B cell (primary cell): ENCODE data around the gene GUCD1. TPM values are rescaled to one million over a fixed set of nuclear protein-coding genes. Genes with fewer than 3 reads are reported as not detected.
A peak's percentile ranks its signal among the peaks of the same experiment; 100 is the strongest.

Experiments
- ATAC-seq: fragments of 200-7000 bp; cut with Tn5 transposase; one replicate; pipeline ENCODE4 v1.10.0; 2021; ENCODE audit warnings: low read depth, mild to moderate bottlenecking, moderate number of reproducible peaks, moderate library complexity
- CTCF ChIA-PET: fragments of 350-600 bp; sonication (Branson Sonifier 250); formaldehyde crosslinking; loops from one replicate; lab custom pipeline; 2021; ENCODE audit warnings: antibody characterized with exemption, inconsistent platforms; lab: Charles Lee
- POLR2A ChIA-PET: fragments of 350-600 bp; sonication (Branson Sonifier 250); formaldehyde crosslinking; loops from one replicate; lab custom pipeline; 2021; ENCODE audit warnings: antibody characterized with exemption; lab: Charles Lee
- DNase-seq: peaks from one replicate; pipeline ENCODE4 v3.0.0; 2013
- H2AFZ ChIP-seq: 2 replicates; pipeline ENCODE4 v1.6.1; 2012; ENCODE audit warnings: mild to moderate bottlenecking, low read depth, low read length; ENCODE audit not compliant: insufficient read depth, poor library complexity, severe bottlenecking
- H3K27ac ChIP-seq, 2 donors: 1 replicate in 1 of 2; 2 replicates in 1 of 2; pipeline ENCODE4 v1.5.1; 2012 to 2013; ENCODE audit warnings: low read length in 2 of 2, mild to moderate bottlenecking in 2 of 2, moderate library complexity in 1 of 2
- H3K27me3 ChIP-seq, 4 experiments: fragments of 200-600 bp in 1 of 4; sonication (generic) in 1 of 4; replicated peaks in 1 of 4; 1 replicate in 2 of 4; 2 replicates in 2 of 4; pipeline versions ENCODE4 v1.6.1 to v1.7.0; 2013 to 2016; ENCODE audit warnings: low read length in 3 of 4, mild to moderate bottlenecking in 2 of 4, mixed read lengths in 1 of 4, moderate library complexity in 1 of 4; ENCODE audit not compliant: insufficient read depth in 4 of 4, control insufficient read depth in 3 of 4; ENCODE audit errors: control extremely low read depth in 1 of 4
- H3K36me3 ChIP-seq, 2 experiments: replicated peaks in 1 of 2; 1 replicate in 1 of 2; 2 replicates in 1 of 2; pipeline versions ENCODE4 v1.6.1 to v1.7.1; 2013; ENCODE audit warnings: low read length in 1 of 2; ENCODE audit not compliant: insufficient read depth in 2 of 2, control insufficient read depth in 1 of 2; ENCODE audit errors: control extremely low read depth in 1 of 2, extremely low read depth in 1 of 2
- H3K4me1 ChIP-seq, 2 donors: fragments of 200-600 bp in 1 of 2; sonication (generic) in 1 of 2; 1 replicate in 1 of 2; 2 replicates in 1 of 2; pipeline versions ENCODE4 v1.5.1 to v1.6.1; 2013 to 2017; ENCODE audit warnings: low read length in 2 of 2; ENCODE audit not compliant: control insufficient read depth in 2 of 2, insufficient read depth in 2 of 2
- H3K4me2 ChIP-seq: replicated peaks from 2 replicates; pipeline ENCODE3; 2012; ENCODE audit warnings: mild to moderate bottlenecking, low read depth, low read length; ENCODE audit not compliant: poor library complexity, severe bottlenecking
- H3K4me3 ChIP-seq, 5 experiments: fragments of 200-600 bp in 1 of 5; sonication (generic) in 1 of 5; 1 replicate in 3 of 5; 2 replicates in 2 of 5; pipeline versions ENCODE4 v1.5.1 to v1.7.0; 2011 to 2016; ENCODE audit warnings: low read length in 4 of 5, mild to moderate bottlenecking in 4 of 5, low read depth in 2 of 5, control low read depth in 1 of 5, moderate library complexity in 1 of 5; ENCODE audit not compliant: insufficient read depth in 1 of 5; ENCODE audit errors: control extremely low read depth in 1 of 5, extremely low read depth in 1 of 5
- H3K79me2 ChIP-seq: fragments of 200-600 bp; sonication (generic); one replicate; pipeline ENCODE4 v1.6.0; 2016; ENCODE audit warnings: low read length; ENCODE audit not compliant: control insufficient read depth, insufficient read depth
- H3K9ac ChIP-seq: fragments of 200-600 bp; sonication (generic); 2 replicates; pipeline ENCODE4 v1.6.1; 2017; ENCODE audit warnings: mild to moderate bottlenecking, low read length, moderate library complexity
- H3K9me3 ChIP-seq, 3 donors: one replicate each; pipeline versions ENCODE4 v1.6.1 to v1.7.1; 2013; ENCODE audit warnings: low read length in 2 of 3; ENCODE audit not compliant: control insufficient read depth in 2 of 3, insufficient read depth in 1 of 3; ENCODE audit errors: control extremely low read depth in 1 of 3
- H4K20me1 ChIP-seq: 2 replicates; pipeline ENCODE4 v1.6.0; 2012; ENCODE audit warnings: mild to moderate bottlenecking, low read length; ENCODE audit not compliant: insufficient read depth, control insufficient read depth, poor library complexity, severe bottlenecking
- H3K27ac Mint-ChIP-seq: one replicate; pipeline ENCODE4 v1.8.0; 2021; ENCODE audit warnings: mixed read lengths
- H3K27me3 Mint-ChIP-seq: one replicate; pipeline ENCODE4 v1.8.0; 2021; ENCODE audit warnings: mixed read lengths
- H3K4me1 Mint-ChIP-seq: one replicate; pipeline ENCODE4 v1.8.0; 2021; ENCODE audit warnings: mixed read lengths
- H3K4me3 Mint-ChIP-seq: one replicate; pipeline ENCODE4 v1.8.0; 2021; ENCODE audit warnings: mixed read lengths
- H3K9me3 Mint-ChIP-seq: one replicate; pipeline ENCODE4 v1.8.0; 2022; ENCODE audit warnings: mixed read lengths; ENCODE audit not compliant: insufficient read depth
- CTCF ChIP-seq: fragments of 200-600 bp; IDR thresholded peaks from one replicate; pipeline ENCODE4 v1.8.0; 2022; ENCODE audit warnings: antibody characterized with exemption, mild to moderate bottlenecking
- EZH2 ChIP-seq: IDR thresholded peaks from 2 replicates; pipeline ENCODE4 v1.6.1; 2012; ENCODE audit warnings: borderline replicate concordance, low read depth, mild to moderate bottlenecking, moderate library complexity, low read length; ENCODE audit not compliant: insufficient read depth, poor library complexity, severe bottlenecking
- WGBS: methylation state at CpG from one replicate; pipeline ENCODE4 v1.1.5; 2013; ENCODE audit warnings: missing lambda C conversion rate; ENCODE audit not compliant: insufficient coverage; 5-methylcytosine and 5-hydroxymethylcytosine counted together
- intact Hi-C: fragments of 100-400 bp; cut with micrococcal nuclease; formaldehyde crosslinking; loops from one replicate; pipeline ENCODE4 v1.10.0; 2022
- polyA plus RNA-seq: library from polyadenylated mRNA; depleted of rRNA; stranded (reverse); fragments of >200 nt; gene quantifications from 2 replicates; pipeline ENCODE4 v1.2.3, GENCODE V29; 2012
- total RNA-seq, 2 donors: library from RNA; stranded (reverse); fragments of 120-200 nt in 1 of 2; gene quantifications; 1 replicate in 1 of 2; 2 replicates in 1 of 2; pipeline versions ENCODE4 v1.2.3 to v1.2.4, GENCODE V29; 2013 to 2022

Gene GUCD1
- total and polyA plus RNA-seq, 2 donors (not counting 1 experiment from before 2014, with no cell fraction given) = 257 to 378 TPM

GRCh38 chr22:24592851-24593558, 38.1 kb upstream of the GUCD1 start, which contains the start of gene LRRC75B:
LRRC75B (minus strand) TSS chr22:24593073; CDS start chr22:24593039, 34 bp downstream.
- Histone ChIP-seq H3K4me2 (peak within 1 kb of the TSS; percentile 87), H3K9me3 (peaks cover 0 to 5% (median 0%) of the 10 kb centered on the region in 3 donors), H2AFZ (peak within 1 kb of the TSS; percentile 72), H4K20me1 (no peaks in the 10 kb centered on the region), H3K27ac (no peak within 1 kb of the TSS), H3K27me3 (peaks cover 0 to 20% (median 0%) of the 10 kb centered on the region in 4 experiments), H3K9ac (peak within 1 kb of the TSS; percentile 55), H3K4me1 (peaks cover 2 to 15% of the 10 kb centered on the region in 2 donors), H3K36me3 (no peaks in the 10 kb centered on the region), H3K79me2 (no peaks in the 10 kb centered on the region), H3K4me3 (peak within 1 kb of the TSS in 4 of 5 experiments; percentile 15 to 53 (median 48))
- 6% methylated on average over 72 of the region's 72 CpGs for WGBS
- CTCF ChIA-PET = interaction anchor here (0.7 kb wide), 1 partner anchor 1056 kb away, joined by 3 read pairs; no protein-coding TSS in a partner anchor
- peaks cover 7% of the 10 kb centered on the region for H3K4me1 Mint-ChIP-seq
- DNase-seq (peak; percentile 32), ATAC-seq (peak; percentile 80)
- H3K9me3 Mint-ChIP-seq = no peaks in the 10 kb centered on the region
- H3K27me3 Mint-ChIP-seq = peaks cover 5% of the 10 kb centered on the region
- TF ChIP-seq EZH2 (no peak), CTCF (no peak)
- H3K4me3 Mint-ChIP-seq = peak within 1 kb of the TSS; percentile 90
- H3K27ac Mint-ChIP-seq = peak within 1 kb of the TSS; percentile 56
- intact Hi-C loops = no loop called here
- POLR2A ChIA-PET = interaction anchor here (0.7 kb wide), 1 partner anchor 95 kb away, joined by 3 read pairs; no protein-coding TSS in a partner anchor
